ENCODE data around the gene TGFBR3.

The TGFBR3 gene

GRCh38 chr1:91750398-91750996, 135.5 kb downstream of the TGFBR3 start:
- no peak for DNase-seq

GRCh38 chr1:91749788-91750231, 136.1 kb downstream of the TGFBR3 start:
- DNase-seq, result no peak

GRCh38 chr1:91747666-91748065, 138.3 kb downstream of the TGFBR3 start:
- no peak for DNase-seq

GRCh38 chr1:91746728-91747338, 139.1 kb downstream of the TGFBR3 start:
- DNase-seq, result no peak

GRCh38 chr1:91745640-91746373, 140.1 kb downstream of the TGFBR3 start:
- no peak for DNase-seq

GRCh38 chr1:91744953-91745639, 140.9 kb downstream of the TGFBR3 start:
- no peak for DNase-seq

GRCh38 chr1:91742848-91743292, 143.1 kb downstream of the TGFBR3 start:
- no peak for DNase-seq

GRCh38 chr1:91741906-91742305, 144.0 kb downstream of the TGFBR3 start:
- DNase-seq, result no peak

GRCh38 chr1:91741301-91741700, 144.7 kb downstream of the TGFBR3 start:
- DNase-seq, result no peak

- DNase-seq, result no peak
These were observed 148.3 kb downstream of the TGFBR3 start for GRCh38 chr1:91737650-91738049.

- DNase-seq, result no peak
These were observed 149.0 kb downstream of the TGFBR3 start for GRCh38 chr1:91736715-91737615.

GRCh38 chr1:91736146-91736714, 149.7 kb downstream of the TGFBR3 start:
- no peak for DNase-seq

GRCh38 chr1:91735266-91735845, 150.6 kb downstream of the TGFBR3 start:
- DNase-seq, result no peak

- no peak for DNase-seq
These were observed 151.2 kb downstream of the TGFBR3 start for GRCh38 chr1:91734761-91735160.

GRCh38 chr1:91733108-91733710, 152.7 kb downstream of the TGFBR3 start:
- DNase-seq, result no peak

GRCh38 chr1:91732291-91733107, 153.5 kb downstream of the TGFBR3 start:
- no peak for DNase-seq

- DNase-seq, result no peak
These were observed 154.1 kb downstream of the TGFBR3 start for GRCh38 chr1:91731815-91732214.

GRCh38 chr1:91730801-91731732, 154.9 kb downstream of the TGFBR3 start:
- DNase-seq, result no peak

Measured in CD4-positive, alpha-beta T cell treated with Interleukin-17A for 4 hours (primary cell).